HEK293 (cell line): ENCODE measurements around the gene WDR77.

Experiments
- CTCF ChIA-PET: fragments of 350-600 bp; formaldehyde crosslinking; extraction: SDS; loops from one replicate; lab custom pipeline; 2021; ENCODE audit warnings: antibody characterized with exemption; lab: Yijun Ruan, JAX
- POLR2A ChIA-PET: fragments of 300-600 bp; formaldehyde crosslinking; extraction: SDS; loops from one replicate; lab custom pipeline; 2020; ENCODE audit warnings: antibody characterized with exemption, inconsistent platforms; lab: Yijun Ruan, JAX
- H3K27ac ChIP-seq: fragments of 200-500 bp; sonication (Bioruptor generic); 2 replicates; pipeline ENCODE4 v1.5.1; 2014; ENCODE audit warnings: low read depth, low read length, control low read depth, inconsistent platforms; ENCODE audit errors: extremely low read depth
- H3K36me3 ChIP-seq, 2 experiments: fragments of 200-500 bp in 1 of 2; sonication (Bioruptor generic) in 1 of 2; 1 replicate in 1 of 2; 2 replicates in 1 of 2; pipeline ENCODE4 v1.5.1; 2014 to 2017; ENCODE audit warnings: inconsistent platforms in 2 of 2, low read length in 2 of 2; ENCODE audit not compliant: control insufficient read depth in 2 of 2, insufficient read depth in 1 of 2
- H3K4me1 ChIP-seq: fragments of 200-500 bp; sonication (Bioruptor generic); 2 replicates; pipeline ENCODE4 v1.5.1; 2014; ENCODE audit warnings: mild to moderate bottlenecking, low read length, inconsistent platforms; ENCODE audit not compliant: control insufficient read depth, insufficient read depth
- H3K4me3 ChIP-seq: 2 replicates; pipeline ENCODE4 v1.5.1; 2011; ENCODE audit warnings: low read depth, mild to moderate bottlenecking, control low read depth, low read length, moderate library complexity
- H3K9me3 ChIP-seq: fragments of 200-500 bp; sonication (Bioruptor generic); 2 replicates; pipeline ENCODE4 v1.5.1; 2014; ENCODE audit warnings: low read depth, low read length, inconsistent platforms; ENCODE audit not compliant: control insufficient read depth, insufficient read depth
- GFI1B ChIP-seq: fragments of 450-650 bp; formaldehyde crosslinking; IDR thresholded peaks from 2 replicates; pipeline ENCODE4 v1.5.1; 2016; ENCODE audit warnings: missing biosample characterization, missing genetic modification characterization
- OSR2 ChIP-seq: fragments of 450-650 bp; formaldehyde crosslinking; IDR thresholded peaks from 2 replicates; pipeline ENCODE4 v1.5.1; 2016; ENCODE audit warnings: missing biosample characterization, missing genetic modification characterization
- PRDM10 ChIP-seq: fragments of 450-650 bp; formaldehyde crosslinking; IDR thresholded peaks from 2 replicates; pipeline ENCODE4 v1.5.1; 2016; ENCODE audit warnings: missing biosample characterization, missing genetic modification characterization
- ZBTB11 ChIP-seq: fragments of 450-650 bp; formaldehyde crosslinking; conservative IDR thresholded peaks from 2 replicates; pipeline ENCODE4 v1.5.1; 2016; ENCODE audit warnings: low read depth, missing biosample characterization, missing genetic modification characterization
- ZNF174 ChIP-seq: fragments of 450-650 bp; formaldehyde crosslinking; IDR thresholded peaks from 2 replicates; pipeline ENCODE4 v1.5.0; 2017; ENCODE audit warnings: missing biosample characterization, mild to moderate bottlenecking, missing genetic modification characterization
- ZNF335 ChIP-seq: fragments of 450-650 bp; formaldehyde crosslinking; conservative IDR thresholded peaks from 2 replicates; pipeline ENCODE4 v1.5.1; 2016; ENCODE audit warnings: missing biosample characterization, missing genetic modification characterization
- ZNF37A ChIP-seq: fragments of 450-650 bp; IDR thresholded peaks from 2 replicates; pipeline ENCODE4 v1.5.1; 2018; ENCODE audit warnings: missing biosample characterization, missing genetic modification characterization
- ZNF426 ChIP-seq: fragments of 450-650 bp; formaldehyde crosslinking; IDR thresholded peaks from 2 replicates; pipeline ENCODE4 v1.5.1; 2017; ENCODE audit warnings: missing biosample characterization, missing genetic modification characterization, mild to moderate bottlenecking, inconsistent platforms, moderate library complexity
- ZNF521 ChIP-seq: fragments of 450-650 bp; formaldehyde crosslinking; IDR thresholded peaks from 2 replicates; pipeline ENCODE4 v1.5.1; 2017; ENCODE audit warnings: missing biosample characterization, mild to moderate bottlenecking, missing genetic modification characterization
- ZNF585B ChIP-seq: fragments of 450-650 bp; formaldehyde crosslinking; IDR thresholded peaks from 2 replicates; pipeline ENCODE4 v1.5.1; 2016; ENCODE audit warnings: missing biosample characterization, missing genetic modification characterization
- ZNF621 ChIP-seq: fragments of 450-650 bp; formaldehyde crosslinking; IDR thresholded peaks from 2 replicates; pipeline ENCODE4 v1.5.1; 2017; ENCODE audit warnings: missing biosample characterization, missing genetic modification characterization
- ZNF639 ChIP-seq: fragments of 450-650 bp; formaldehyde crosslinking; IDR thresholded peaks from 2 replicates; pipeline ENCODE4 v1.5.1; 2016; ENCODE audit warnings: missing biosample characterization, missing genetic modification characterization
- ZNF704 ChIP-seq: fragments of 450-650 bp; formaldehyde crosslinking; IDR thresholded peaks from 2 replicates; pipeline ENCODE4 v1.5.1; 2016; ENCODE audit warnings: missing biosample characterization, missing genetic modification characterization
- ZNF707 ChIP-seq: fragments of 450-650 bp; formaldehyde crosslinking; IDR thresholded peaks from 2 replicates; pipeline ENCODE4 v1.5.1; 2016; ENCODE audit warnings: missing biosample characterization, missing genetic modification characterization
- ZNF837 ChIP-seq: fragments of 450-650 bp; formaldehyde crosslinking; IDR thresholded peaks from 2 replicates; pipeline ENCODE4 v1.5.1; 2016; ENCODE audit warnings: missing biosample characterization, missing genetic modification characterization
- ZSCAN18 ChIP-seq: fragments of 450-650 bp; formaldehyde crosslinking; IDR thresholded peaks from 2 replicates; pipeline ENCODE4 v1.5.1; 2016; ENCODE audit warnings: missing biosample characterization, missing genetic modification characterization

Gene WDR77

GRCh38 chr1:111452581-111452980 lies 3.5 kb upstream of the WDR77 start (continued):
- TF ChIP-seq ZBTB11 (tag by site-specific recombination) (no peak), ZNF426 (tag by site-specific recombination) (no peak), OSR2 (tag by site-specific recombination) (no peak), ZNF37A (no peak), PRDM10 (tag by site-specific recombination) (no peak), ZNF837 (tag by site-specific recombination) (no peak)

- ChIA-PET CTCF (interaction anchor here (0.6 to 0.8 kb wide), 2 partner anchors 210 to 348 kb away, joined by 4 read pairs; no protein-coding TSS in a partner anchor), POLR2A (no interaction called here)
- H3K36me3 ChIP-seq = peaks cover 16 to 71% of the 10 kb centered on the region in 2 experiments; a peak in 2 of 3 replicates
- H3K4me3 ChIP-seq = peak overlapping the region; percentile 99
- H3K4me1 ChIP-seq = no peaks in the 10 kb centered on the region
- no peak overlapping the region for H3K27ac ChIP-seq
- no peaks in the 10 kb centered on the region for H3K9me3 ChIP-seq
- TF ChIP-seq GFI1B = no peak
- TF ChIP-seq ZNF639 (tag by site-specific recombination) = no peak
- TF ChIP-seq ZNF521 (tag by site-specific recombination) = no peak
Observed at GRCh38 chr1:111450185-111450584, 1.1 kb upstream of the WDR77 start.

- Histone ChIP-seq H3K9me3 (no peaks in the 10 kb centered on the region), H3K4me1 (no peaks in the 10 kb centered on the region), H3K36me3 (peaks cover 16 to 71% of the 10 kb centered on the region in 2 experiments; a peak in 2 of 3 replicates), H3K27ac (peak overlapping the region; percentile 54; the same call in 1 of the 2 replicates), H3K4me3 (peak overlapping the region; percentile 99)
- POLR2A ChIA-PET = interaction anchor here (1.2 kb wide), 1 partner anchor 289 kb away, joined by 3 read pairs; the partner anchor contains the start of gene INKA2
- CTCF ChIA-PET = interaction anchor here (0.8 kb wide), 1 partner anchor 211 kb away, joined by 4 read pairs; no protein-coding TSS in a partner anchor
- no peak for TF ChIP-seq ZSCAN18 (tag by site-specific recombination)
- TF ChIP-seq ZNF335 (tag by site-specific recombination) = peak; percentile 6; the same call in 1 of the 2 replicates
- no peak for TF ChIP-seq ZNF621
- no peak for TF ChIP-seq ZNF707 (tag by site-specific recombination)
- 0 out of 2 replicates have a peak, but pooled peaks have one; percentile 2 for TF ChIP-seq ZBTB11 (tag by site-specific recombination)
- no peak for TF ChIP-seq ZNF174 (tag by site-specific recombination)
- no peak for TF ChIP-seq ZNF704 (tag by site-specific recombination)
- no peak for TF ChIP-seq ZNF585B (tag by site-specific recombination)
Observed at GRCh38 chr1:111449703-111450017, 604 bp upstream of the WDR77 start.
